GM13977 (cell line): ENCODE data around the gene PDIA4.

ENCODE experiments used
- DNase-seq: peaks from one replicate; pipeline ENCODE4 v3.0.0; 2012; ENCODE audit warnings: low spot score
- in situ Hi-C: fragments of 300-500 bp; cut with MboI; formaldehyde crosslinking; loops from one replicate; pipeline ENCODE4 v1.12.0; 2022; ENCODE audit warnings: low sequenced_read_pairs, low pct_unique_long_range_greater_than_20kb, mixed read lengths, inconsistent platforms; ENCODE audit not compliant: unreplicated experiment
- TF ChIP-seq, protein P1 (sequence below): IDR thresholded peaks from 2 replicates; pipeline ENCODE4 v1.5.1; 2012; ENCODE audit warnings: mild to moderate bottlenecking, control low read depth; ENCODE audit not compliant: insufficient read depth; ENCODE audit errors: extremely low read depth, missing control alignments

The PDIA4 gene

DNA sequence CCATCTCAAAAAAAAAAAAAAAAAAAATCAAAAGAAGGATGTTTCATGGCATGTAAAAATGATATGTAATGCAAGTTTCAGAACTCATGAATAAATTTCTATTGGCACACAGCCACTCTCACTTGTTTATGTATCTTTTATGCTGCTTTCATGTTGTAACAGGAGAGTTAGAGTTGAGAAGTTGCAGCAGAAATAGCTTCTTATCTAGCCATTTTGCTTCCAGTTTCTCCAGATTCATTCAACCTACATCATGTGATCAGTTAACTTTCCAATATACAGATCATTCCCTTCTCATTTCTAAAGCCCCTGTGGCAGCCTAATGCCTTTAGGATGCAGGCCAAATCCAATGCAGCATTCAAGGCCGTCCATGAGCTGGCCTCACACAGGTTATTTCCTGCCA lies 31.9 kb upstream of the PDIA4 start:
- in situ Hi-C loops = no loop called here

DNA sequence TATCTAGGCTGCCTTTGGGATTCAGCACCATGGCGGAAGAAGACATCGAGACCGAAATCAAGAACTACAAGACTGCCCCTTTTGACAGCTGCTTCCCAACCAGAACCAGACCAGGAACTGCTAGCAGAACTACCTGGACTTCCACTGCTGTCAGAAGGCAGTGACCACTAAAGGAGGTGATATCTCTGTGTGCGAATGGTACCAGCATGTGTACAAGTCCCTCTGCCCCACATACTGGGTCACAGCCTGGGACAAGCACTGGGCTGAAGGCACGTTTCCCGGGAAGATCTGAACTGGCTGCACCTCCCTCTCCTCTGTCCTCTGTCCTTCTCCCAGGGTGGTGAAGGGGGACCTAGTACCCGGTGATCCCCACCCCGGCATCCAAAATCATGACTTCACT lies 25.6 kb upstream of the PDIA4 start:
- no peak for DNase-seq
- TF ChIP-seq, protein P1, sequence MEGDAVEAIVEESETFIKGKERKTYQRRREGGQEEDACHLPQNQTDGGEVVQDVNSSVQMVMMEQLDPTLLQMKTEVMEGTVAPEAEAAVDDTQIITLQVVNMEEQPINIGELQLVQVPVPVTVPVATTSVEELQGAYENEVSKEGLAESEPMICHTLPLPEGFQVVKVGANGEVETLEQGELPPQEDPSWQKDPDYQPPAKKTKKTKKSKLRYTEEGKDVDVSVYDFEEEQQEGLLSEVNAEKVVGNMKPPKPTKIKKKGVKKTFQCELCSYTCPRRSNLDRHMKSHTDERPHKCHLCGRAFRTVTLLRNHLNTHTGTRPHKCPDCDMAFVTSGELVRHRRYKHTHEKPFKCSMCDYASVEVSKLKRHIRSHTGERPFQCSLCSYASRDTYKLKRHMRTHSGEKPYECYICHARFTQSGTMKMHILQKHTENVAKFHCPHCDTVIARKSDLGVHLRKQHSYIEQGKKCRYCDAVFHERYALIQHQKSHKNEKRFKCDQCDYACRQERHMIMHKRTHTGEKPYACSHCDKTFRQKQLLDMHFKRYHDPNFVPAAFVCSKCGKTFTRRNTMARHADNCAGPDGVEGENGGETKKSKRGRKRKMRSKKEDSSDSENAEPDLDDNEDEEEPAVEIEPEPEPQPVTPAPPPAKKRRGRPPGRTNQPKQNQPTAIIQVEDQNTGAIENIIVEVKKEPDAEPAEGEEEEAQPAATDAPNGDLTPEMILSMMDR = no peak
- in situ Hi-C loops = no loop called here

More for the DNA sequence above, 31.9 kb upstream of the PDIA4 start:
- no peak for DNase-seq
- TF ChIP-seq, protein P1 = no peak

DNA sequence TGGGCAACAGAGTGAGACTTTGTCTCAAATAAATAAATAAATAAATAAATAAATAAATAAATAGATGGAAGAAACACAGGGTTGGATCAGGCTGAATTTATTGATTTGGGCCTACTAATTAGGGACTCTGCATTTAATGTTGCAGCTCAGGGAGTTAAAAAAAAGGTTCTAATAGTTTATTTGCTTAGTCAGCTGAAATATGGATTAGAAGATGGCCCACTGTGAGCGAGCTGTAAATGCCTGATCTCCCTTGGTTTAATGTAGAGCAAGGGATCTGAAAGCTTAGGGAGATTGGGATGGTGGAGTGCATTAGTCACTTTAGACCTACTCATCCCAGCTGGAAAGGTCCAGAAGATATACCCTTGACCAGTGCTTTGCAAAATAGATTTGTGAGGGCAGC lies 25.1 kb upstream of the PDIA4 start:
- in situ Hi-C loops = no loop called here
- DNase-seq = no peak
- TF ChIP-seq, protein P1 = no peak

DNA sequence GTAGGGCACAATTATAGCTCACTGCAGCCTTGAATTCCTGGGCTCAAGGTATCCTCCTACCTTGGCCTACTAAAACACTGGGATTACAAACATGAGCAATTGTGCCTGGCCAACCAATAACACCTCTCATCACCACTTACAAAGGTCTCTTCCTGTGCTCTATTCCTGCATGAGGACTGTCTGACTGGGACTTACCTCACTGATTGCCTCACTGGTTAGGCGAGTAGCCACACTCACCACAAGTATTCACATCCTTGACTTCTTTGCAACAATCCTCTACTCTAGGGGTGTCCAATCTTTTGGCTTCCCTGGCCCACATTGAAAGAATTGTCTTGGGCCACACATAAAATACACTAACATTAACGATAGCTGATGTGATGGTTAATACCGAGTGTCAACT lies 22.6 kb upstream of the PDIA4 start:
- TF ChIP-seq, protein P1 = no peak
- no peak for DNase-seq
- in situ Hi-C loops = no loop called here

DNA sequence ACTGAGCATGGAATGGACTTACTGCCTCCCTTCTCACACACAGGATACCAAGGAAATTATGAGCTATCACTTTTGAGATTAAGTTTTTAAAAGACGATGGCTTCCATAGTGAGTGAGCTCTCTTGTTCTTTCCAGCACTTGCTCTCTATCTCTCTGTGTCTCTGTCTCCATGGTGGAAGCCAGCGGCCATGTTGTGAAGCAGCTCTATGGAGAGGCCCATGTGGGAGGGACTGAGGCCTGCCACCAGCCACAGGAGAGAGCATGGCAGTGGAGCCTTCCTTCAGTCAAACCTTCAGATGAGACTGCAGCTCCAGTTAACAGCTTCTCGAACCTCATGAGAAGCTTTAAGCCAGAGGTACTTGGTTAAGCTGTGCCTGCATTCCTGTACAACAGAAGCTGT lies 20.5 kb upstream of the PDIA4 start:
- no peak for DNase-seq
- in situ Hi-C loops = no loop called here
- TF ChIP-seq, protein P1 = no peak

DNA sequence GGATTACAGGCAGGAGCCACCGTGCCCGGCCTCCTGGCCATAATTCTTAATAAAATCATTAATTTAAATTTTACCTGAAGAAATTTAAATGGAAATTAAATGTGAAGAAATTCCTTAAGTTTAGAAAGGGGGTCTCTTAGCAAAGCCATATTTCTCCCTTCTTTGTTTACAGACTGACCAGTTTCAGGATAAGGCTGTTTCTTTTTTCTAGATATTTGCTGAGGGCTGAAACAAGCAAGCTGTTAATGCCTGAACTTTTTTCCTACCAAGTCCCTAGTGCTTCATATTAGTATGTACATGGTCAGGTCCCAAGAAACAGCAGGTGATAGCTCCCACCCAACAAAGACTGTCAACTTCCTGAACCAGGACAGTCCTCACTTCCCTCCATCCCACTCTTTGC lies 18.1 kb upstream of the PDIA4 start:
- DNase-seq = no peak
- TF ChIP-seq, protein P1 = no peak
- in situ Hi-C loops = no loop called here

DNA sequence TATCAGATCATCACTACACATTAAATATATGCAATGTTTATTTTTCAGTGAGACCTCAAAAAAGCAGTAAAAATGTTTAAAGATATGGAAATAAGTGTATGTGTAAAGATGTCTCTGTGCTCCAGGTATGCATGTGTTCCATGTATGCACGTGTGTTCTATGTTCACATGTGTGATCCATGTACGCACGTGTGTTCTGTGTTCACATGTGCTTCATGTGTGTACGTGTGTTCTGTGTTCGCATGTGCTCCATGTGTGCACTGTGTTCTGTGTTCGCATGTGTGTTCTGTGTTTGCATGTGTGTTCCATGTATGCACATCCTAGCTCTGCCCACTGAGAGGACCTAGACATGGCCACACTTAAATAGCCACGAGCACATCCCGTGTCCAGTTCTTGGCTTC lies 15.6 kb upstream of the PDIA4 start:
- in situ Hi-C loops = no loop called here
- no peak for DNase-seq
- TF ChIP-seq, protein P1 = no peak
